ENCODE data around the gene KCNQ4.

- TF ChIP-seq POLR2A (IDR thresholded peaks at IDR 0.05; ENCODE audit: low read length): no peak
- TF ChIP-seq GATA1 (IDR thresholded peaks at IDR 0.05; ENCODE audit: low read depth, low read length): no peak
These were observed 11.2 kb upstream of the KCNQ4 start for GRCh38 chr1:40772146-40772955.
